GM23248 (cell line): ENCODE measurements around the gene ITFG1.
"Not testable (repeated sequence)": the region's sequence is repeated elsewhere in the genome, so short reads cannot be mapped to it uniquely, and the experiment has no call there.

Experiments
- EZH2 ChIP-seq: fragments of 200-600 bp; sonication (generic); IDR thresholded peaks from 2 replicates; pipeline ENCODE4 v1.6.1; 2018; ENCODE audit warnings: antibody characterized with exemption, mild to moderate bottlenecking; ENCODE audit not compliant: insufficient read depth, poor library complexity, severe bottlenecking
- EZH2phosphoT487 ChIP-seq: fragments of 200-600 bp; sonication (generic); IDR thresholded peaks from 2 replicates; pipeline ENCODE4 v1.6.1; 2018; ENCODE audit warnings: antibody characterized with exemption, moderate library complexity, mild to moderate bottlenecking, low read depth; ENCODE audit not compliant: insufficient read depth

DNA sequence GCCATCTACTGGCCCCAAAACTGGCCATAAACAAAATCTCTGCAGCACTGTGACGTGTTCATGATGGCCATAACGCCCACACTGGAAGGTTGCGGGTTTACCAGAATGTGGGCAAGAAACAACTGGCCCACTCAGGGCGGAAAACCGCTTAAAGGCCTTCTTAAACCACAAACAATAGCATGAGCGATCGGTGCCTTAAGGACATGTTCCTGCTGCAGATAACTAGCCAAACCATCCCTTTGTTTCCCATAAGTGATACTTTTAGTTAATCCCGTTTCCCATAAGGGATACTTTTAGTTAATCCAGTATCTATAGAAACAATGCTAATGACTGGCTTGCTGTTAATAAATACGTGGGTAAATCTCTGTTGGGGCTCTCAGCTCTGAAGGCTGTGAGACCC is 308.4 kb downstream of the ITFG1 start:
- TF ChIP-seq EZH2, EZH2phosphoT487: not testable (repeated sequence)
